Measurements from ENCODE around the gene C4orf50.
"Not testable (repeated sequence)": the region's sequence is repeated elsewhere in the genome, so short reads cannot be mapped to it uniquely, and the experiment has no call there.

C4orf50 gene

DNA sequence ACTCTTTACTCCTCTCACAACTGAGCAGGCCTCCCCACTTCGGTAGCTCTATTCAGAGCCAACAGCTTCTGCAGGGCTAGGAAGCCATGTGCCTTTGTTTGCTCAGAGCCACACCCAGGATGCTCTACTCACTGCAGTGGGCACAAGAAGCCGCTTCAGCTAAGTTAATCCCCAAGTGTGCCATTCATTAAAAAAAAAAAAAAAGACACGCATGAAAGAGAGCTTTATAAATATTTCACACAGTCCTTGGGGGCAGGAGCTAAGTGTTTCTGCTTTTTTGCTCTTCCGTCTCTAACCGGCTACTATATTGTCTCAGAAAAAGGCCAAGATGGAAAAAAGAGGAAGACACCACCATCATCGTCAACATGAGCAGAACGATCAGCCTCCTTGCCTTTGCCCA lies 133.4 kb downstream of the C4orf50 start:
- no peak for DNase-seq

DNA sequence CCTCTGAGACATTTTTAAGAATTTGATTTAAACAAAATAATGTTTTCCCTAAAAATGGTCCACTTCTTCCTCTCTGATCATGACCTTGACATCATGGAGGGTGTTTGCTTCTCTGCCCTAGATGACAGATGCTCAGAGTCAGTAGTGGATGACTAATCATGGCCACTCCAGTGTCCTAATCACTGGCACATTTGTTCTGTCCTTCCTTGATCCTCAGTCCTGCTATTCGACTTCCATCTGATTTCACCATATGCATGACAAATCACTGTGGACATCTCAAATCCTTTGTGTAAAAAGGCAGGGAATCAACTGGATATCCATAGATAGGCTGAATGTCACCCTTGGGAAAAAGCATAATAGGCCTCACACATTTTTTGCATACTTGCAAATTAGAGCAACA lies 134.3 kb downstream of the C4orf50 start:
- DNase-seq = no peak

DNA sequence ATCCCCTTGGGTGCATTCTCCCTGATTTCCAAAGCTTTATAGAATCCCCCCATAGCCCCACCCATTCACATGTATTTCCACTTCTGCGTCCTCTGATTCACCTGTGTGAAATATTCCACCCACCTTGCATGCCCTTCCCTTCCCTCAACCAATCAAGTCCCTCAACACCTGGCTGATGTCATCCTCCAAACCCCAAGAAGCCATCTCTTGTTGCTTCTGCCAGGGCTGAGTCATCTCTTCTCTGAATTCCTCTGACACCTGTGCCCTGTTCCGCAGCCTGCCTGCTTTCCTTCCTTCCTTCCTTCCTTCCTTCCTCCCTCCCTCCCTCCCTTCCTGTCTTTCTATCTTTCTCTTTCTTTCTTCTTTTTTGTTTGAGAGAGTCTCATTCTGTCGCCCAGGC lies 135.3 kb downstream of the C4orf50 start:
- DNase-seq = no peak

DNA sequence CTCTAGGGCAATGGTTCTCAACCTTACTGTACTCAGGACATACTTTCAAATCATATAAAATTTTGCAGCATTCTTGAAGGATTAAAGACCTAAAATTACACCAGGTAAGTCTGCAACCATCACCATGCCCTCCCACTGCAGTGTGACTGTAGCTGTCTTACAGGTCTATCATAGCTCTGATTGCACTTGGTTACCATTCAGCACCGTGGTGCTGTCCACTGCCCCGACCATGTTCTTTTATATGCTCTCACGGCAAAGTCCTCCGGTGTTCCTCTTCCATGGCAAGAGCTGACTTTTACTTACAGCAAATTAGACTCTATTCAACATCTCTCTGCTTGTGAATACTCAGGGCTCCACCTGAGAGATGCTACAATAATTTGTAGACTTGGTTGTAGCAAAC lies 136.9 kb downstream of the C4orf50 start:
- no peak for DNase-seq

DNA sequence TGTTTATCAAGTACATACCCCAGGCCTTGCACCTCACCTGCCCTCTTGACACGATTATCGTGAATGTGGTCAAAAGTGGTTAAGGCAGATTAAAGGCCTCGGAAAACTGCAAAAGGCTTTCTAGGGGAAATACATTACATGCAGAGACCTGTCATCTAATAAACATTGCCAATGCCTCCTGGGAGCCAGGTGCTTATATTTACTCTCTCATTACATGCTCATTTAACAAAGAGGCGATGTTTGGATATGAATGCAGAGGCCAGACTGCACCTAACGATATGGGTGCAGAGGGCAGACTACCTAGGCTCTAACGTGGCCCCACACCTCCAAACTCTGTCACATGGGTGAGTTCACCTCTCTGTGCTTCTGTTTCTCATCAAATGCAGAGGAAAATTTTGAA lies 139.9 kb downstream of the C4orf50 start:
- DNase-seq = no peak

DNA sequence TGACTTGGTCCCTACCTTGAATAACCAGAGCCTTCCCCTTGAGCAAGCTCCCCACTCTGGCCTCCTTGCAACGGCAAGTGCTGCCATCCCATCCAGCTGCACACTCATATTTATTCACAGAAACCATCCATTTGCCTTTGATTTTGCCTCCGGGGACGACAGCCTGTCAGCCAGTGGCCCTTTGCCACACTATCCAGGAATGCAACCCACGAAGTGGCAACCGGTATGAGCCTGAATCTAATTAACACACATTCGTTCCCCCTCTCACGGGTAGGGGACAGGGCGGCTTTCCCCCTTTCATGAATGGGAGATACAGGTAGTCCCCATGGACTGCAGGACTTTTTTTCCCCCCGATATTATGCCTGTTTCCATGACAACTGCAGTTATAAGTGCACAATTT lies 140.8 kb downstream of the C4orf50 start:
- no peak for DNase-seq

DNA sequence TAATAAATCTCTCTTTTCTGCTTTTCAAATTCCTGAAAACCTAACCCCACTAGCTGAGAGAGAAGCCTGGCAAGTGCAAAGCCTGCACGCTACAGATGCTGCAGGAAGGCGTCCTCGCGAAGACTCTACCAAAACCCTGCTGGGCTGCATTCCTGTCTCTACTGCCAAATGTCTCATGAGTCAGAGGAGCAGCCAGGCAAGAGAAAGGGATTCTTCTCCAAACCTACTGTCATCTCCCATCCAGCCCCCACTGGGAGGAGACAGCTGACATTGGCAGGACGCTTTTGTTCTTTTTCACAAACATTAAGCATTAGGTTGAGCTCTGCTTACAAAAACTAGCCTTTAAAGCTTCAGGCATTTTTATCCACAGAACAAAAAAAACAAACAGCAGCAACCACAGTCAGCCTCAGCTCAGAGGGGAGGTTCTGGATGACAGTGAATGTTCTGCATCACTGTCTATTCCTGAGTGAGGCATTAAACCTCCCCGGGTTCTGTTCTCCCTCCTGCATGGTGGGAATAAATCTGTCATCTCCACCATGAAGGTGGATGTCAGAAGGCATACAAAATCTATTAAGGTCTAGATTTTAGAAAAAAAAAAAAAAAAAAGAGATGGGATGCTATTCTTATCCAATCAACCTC lies 143.3 kb downstream of the C4orf50 start:
- no peak for DNase-seq

DNA sequence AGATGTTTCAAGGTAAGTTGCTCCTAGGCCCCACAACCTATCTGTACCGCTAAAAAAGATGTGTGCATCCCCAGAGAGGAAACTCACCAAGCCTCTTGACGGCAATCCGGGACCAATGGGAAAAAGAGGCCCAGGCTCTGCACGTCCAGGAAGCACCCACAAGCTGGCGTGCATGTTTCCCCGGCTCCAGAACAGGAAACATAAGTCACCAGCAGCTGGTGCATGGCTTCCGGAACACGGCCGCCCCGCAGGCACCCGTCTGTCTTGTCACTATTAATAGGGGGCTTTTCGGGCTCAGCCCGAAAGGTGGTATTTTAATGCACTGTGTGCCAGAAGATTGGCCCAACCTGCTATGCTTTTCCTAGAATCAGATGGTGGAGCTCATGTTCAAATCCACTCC lies 147.5 kb downstream of the C4orf50 start:
- no peak for DNase-seq

DNA sequence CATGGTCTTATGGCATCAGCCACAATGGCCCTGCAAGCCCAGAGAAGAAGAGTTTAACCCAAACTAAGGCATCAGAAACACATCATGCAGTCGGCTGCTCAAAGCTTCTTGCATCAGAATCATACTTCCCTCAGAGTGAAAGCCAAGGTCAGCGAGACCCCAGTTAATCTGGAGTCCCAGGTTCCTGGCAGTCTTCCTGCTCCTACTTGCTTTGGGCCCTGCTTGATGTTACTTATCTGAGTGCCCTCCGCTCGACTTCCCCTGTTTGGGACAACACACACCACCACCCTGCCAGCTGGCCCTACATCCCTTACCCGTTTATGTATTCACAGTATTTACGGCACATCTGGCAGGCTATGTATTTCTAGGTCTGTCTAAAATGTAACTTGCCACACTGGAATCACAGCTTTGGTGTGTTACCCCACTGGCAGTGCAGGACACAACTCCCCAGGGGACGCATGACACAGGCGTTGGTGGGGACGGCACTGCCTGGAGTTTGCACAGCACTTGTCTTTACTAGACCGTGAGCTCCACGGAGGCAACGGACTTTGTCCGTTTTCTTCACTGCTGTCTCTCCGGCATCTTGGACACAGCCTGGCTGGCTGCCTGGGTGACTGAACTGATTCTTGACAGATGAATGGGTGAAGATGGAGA lies 148.1 kb downstream of the C4orf50 start:
- no peak for DNase-seq

DNA sequence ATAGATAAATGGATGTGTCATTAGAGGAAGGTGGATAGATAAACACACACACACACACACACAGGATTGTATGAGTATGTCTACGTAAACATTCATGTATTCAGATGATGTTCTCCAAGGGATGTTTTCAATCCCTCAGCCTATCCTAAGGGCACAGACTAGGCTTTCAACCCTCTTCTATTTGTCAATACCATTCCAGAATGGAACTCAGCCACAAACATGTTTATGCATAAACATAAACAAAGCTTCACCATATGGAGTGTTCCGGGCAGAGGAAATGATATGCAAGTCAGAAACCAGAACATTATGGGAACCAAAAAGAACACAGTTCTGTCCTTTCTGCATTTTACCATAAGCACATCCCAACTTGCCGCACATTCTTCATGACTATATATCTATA lies 150.4 kb downstream of the C4orf50 start:
- DNase-seq = no peak

DNA sequence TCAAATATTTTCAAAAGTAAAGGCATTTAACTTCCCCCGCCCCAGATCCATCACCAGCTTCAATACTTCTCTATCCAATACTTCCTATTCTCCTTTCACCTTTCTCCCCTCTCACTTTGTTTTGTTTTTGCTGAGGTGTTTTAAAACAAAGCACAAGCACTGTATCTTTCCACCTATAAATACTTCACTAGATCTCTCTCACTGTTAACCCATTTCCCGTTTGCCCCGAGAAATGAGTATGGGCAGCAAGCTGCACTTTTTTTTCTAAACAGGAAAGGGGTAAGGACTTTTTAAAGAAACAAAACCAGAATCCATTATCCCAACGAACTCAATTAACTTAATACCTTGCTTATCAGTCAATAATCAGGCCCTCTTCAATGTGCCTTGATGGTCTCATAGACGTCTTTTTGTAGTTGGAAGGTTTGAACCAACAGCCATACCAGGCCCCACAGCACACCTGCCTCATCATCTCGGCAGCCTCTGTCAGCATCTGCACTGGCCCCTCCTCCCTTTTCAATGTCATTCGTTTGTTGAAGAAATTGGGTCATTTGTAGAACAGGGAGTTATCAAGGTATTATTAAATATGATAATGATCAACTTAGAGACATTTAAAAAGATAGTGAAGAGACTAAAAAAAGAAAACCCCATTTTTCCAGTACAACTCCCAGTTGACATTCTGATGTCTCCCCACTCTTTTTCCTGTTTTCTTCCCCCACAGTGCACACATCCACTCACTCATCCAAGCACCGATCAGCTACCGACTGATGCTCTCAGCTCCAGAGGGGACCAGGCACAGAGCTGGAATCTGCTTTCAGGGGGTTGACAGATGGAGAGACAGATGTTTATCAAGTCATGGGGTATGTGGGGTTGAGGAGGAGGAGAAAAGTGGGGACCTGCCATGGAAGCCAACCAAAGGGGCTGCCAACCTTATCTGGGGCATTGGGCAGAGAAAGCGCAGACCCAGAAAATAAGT lies 151.1 kb downstream of the C4orf50 start:
- DNase-seq = no peak

DNA sequence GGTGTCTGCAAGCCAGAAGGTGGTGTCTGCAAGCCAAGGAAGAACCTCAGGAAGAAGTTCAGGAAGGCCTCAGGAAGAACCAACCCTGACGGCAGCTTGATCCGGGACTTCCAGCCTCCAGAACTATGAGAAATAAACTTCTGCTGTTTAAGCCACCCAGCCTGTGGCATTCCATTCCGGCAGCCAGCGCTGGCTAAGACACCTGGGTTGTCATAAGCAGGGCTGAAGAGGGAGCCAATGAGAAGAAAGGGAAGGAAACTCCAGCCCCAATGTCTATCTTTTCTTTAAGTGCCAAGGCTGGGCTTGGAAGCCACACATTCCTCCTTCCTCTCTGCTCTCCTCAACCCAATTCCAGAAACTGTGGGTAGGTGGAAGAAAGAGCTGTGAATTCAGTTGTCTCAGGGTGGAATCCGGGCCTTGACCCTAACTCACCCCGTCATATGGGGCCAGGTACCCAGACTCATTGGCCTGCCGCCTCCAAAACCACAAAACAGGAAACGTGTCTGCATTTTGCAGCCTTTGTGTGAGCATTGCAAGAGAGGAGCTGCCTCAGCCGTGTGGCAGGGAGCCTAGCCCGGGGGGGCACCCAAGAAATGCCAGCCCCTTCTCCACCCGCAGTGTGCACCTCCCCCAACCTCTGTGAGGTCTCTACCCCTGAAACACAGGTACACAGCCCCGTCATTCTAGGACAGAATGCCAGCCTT lies 152.2 kb downstream of the C4orf50 start:
- no peak for DNase-seq

DNA sequence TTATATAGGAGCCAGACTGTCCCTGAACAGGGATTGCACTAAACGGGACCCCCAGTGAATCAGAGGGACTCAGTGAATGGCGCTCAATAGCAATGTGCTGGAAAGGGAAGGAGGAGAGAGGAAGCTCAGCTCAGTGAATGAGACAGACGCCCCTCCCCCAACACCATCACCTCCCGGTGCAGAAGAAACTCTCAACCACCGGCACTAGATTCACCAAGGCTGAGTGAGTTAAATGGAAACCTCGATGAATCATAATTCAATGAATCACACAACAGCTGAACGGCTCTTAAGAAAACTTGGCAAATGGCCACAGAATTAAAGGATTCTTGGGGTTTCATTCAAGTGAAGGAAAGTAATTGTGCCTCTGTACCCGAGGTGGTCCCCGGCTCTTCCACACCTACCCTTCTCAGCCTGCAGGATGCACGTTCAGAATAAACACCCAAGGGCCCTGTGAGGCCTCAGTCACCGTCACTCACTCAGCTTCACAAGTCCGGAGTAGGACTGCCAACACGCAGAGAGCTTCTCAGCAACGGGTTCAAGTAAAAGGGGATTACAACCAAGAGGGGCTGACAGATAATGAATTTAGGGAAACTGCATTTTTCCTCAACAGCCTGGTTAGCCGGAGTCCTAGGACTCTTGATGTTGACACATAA lies 154.6 kb downstream of the C4orf50 start:
- no peak for DNase-seq

DNA sequence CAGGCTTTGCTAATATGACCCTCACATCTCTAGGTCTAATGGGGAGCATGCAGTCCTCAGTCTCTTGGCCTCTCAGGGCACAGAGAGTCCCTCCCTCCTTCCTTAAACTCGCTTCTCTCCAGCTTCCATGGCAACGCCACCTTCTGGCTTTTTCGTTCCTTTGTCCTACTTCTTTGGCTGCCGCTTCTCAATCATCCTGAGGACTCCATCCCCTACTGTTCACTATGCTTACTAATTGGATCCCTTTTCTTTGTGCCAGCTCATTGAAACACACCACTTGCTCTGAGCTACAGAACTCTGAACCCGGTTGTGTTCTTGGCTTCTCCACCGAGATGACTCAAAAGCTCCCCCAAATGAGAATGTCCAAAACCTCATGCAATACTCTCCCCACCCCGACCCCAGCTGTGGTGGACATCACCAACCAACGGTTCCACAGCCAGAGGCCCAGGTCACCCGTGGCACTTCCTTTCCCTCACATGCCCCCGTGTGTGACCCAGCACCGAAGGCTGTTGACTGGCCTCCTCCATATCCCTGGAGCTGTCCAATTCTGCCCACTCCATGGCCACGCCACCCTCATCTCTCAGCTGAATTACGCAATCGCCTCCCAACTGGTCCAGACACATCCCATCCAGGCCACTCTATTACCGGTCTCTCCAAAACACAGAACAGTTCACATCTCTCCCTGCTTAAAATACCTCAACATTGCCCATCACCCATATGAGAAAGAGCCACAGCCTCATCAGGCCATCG lies 160.0 kb downstream of the C4orf50 start:
- DNase-seq = no peak

DNA sequence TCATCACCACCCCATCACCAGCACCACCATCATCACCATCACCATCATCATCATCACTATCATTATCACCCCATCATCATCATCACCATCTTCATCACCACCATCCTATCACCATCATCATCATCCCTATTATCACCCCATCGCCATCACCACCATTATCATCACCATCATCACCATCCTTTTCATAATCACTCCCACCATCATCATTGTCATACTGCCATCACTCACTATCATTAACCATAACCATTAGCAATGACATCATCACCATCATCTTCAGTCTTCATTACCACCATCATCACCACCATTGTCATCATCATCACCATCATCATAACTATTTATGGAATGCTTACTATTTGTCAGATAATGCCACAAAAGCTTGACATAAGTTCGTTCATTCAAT lies 161.0 kb downstream of the C4orf50 start:
- DNase-seq = no peak

DNA sequence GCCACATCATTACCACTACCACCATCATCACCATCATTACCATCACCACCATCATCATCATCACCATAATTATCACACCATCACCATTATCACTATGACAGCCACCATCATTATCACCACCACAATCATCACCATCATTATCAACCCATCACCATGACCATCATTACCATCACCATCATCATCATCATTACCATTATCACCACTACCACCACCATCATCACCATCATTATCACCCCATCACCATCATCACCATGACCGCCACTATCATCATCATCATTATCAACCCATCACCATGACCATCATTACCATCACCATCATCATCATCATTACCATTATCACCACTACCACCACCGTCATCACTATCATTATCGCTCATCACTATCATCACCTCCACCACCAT lies 161.9 kb downstream of the C4orf50 start:
- DNase-seq = not testable (repeated sequence)

DNA sequence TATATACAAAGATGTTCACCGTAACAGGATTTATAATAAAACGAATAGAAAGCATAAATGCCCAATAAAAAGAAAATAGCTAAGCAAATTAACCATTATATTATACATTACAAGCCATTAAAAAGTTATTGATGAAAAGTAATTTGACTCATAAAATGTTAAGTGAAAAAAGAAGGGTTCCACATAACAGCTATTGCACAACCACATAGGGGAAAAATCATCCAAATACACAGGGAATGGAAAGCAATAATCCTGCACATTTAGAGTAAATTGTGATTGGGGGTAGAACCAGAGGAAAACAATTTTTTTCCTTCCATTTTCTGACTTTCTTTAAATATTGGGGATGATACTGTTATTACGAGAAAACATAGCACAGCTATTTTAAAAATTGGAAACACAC lies 163.3 kb downstream of the C4orf50 start:
- DNase-seq = no peak

DNA sequence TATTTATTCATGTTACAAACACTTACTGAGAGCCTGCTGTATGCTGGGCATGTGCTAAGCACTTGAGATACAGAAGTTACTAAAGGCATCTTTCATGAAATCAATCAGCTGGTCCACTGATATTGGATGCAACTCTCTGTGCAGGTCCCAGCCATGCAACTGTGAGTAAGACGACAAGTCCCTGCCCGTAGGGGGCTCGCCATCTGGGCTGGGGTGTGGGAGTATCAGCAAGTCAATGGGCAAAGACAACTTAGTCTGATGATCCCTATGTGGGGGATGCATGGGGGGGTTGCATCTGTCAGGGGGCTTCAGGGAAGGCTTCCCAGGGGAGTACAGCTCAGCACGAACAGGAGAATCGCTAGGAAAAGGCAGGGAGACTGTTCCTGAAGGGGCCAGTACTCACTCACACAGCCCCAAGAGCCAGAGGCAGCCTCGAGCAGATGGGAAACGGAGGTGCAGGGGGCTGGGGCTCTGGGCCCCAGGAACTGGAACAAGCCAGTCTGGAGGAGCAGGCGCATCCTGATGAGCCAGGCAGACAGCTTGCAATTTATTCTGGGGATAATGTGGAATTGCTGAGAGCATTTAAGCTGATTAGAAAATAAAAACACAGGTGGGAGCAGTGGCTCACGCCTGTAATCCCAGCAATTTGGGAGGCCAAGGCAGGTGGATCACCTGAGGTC lies 165.6 kb downstream of the C4orf50 start:
- no peak for DNase-seq

DNA sequence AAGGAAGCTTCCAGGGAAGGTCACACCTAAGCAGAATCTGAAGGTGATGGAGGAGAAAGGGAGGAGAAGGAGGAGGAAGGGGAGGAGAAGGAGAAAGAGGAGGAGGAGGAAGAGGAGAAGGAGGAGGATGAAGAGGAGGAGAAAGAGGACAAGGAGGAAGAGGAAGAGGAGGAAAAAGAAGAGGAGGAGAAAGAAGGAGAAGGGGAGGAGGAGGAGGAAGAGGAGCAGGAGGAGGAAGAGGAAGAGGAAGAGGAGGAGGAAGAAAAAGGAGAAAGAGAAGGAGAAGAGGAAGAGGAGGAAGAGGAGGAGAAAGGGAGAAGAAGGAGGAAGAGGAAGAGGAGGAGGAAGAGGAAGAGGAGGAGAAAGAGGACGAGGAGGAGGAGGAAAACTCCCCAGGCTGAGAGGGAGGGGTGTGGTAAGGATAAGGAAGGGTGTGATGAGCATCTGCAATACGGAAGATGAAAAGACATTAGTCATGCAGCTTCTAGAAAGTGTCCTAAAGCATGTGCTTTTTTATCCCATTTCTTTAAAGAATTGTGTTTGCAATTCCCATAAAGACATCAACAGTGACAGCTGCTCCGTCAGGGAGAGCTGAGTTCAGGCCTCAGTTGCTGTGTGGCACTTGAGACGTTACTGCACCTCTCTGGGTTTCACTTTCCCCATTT lies 166.5 kb downstream of the C4orf50 start:
- DNase-seq = no peak

Data from CD4-positive, alpha-beta T cell treated with Interleukin-17A for 4 hours (primary cell).